ENCODE results near the gene PTGIS. TPM values are rescaled to one million over a fixed set of nuclear protein-coding genes. Genes with fewer than 3 reads are reported as not detected.

The PTGIS gene
- total and polyA plus RNA-seq, 8 donors, result 4.9 to 84.8 (median 14.9) TPM

- H3K27me3 ChIP-seq, result no peaks in the 10 kb centered on the region
- no peak for DNase-seq
- peaks cover 0 to 6% (median 5%) of the 10 kb centered on the region in 4 donors for H3K9me3 ChIP-seq
- intact Hi-C loops (cut with DNase I; ENCODE audit: low total_unique reads), result no loop called here
- 10 to 23% (median 16%) methylated on average over 1 of the region's 1 CpG for WGBS, 5 donors
- H3K4me1 ChIP-seq, result peaks cover 39 to 65% (median 55%) of the 10 kb centered on the region in 4 donors
- no peak overlapping the region for H3K4me3 ChIP-seq
- TF ChIP-seq POLR2A (IDR thresholded peaks at IDR 0.05) (no peak), EP300 (IDR thresholded peaks at IDR 0.05) (no peak), CTCF (IDR thresholded peaks at IDR 0.05) (no peak), POLR2AphosphoS5 (IDR thresholded peaks at IDR 0.05) (peak in 1 of 3 donors; percentile 4)
- no peaks in the 10 kb centered on the region for H3K36me3 ChIP-seq
- H3K27ac ChIP-seq, result peak overlapping the region in 4 of 5 donors; percentile 66 to 78 (median 74)
Measured at GRCh38 chr20:49580813-49581174, 12.9 kb upstream of the PTGIS start.

- Histone ChIP-seq H3K27me3 (no peaks in the 10 kb centered on the region), H3K4me1 (peaks cover 39 to 65% (median 52%) of the 10 kb centered on the region in 4 donors), H3K9me3 (peaks cover 0 to 6% (median 5%) of the 10 kb centered on the region in 4 donors), H3K4me3 (no peak overlapping the region), H3K27ac (peak overlapping the region; percentile 46 to 78 (median 71)), H3K36me3 (no peaks in the 10 kb centered on the region)
- DNase-seq, result peak in 1 of 2 donors; percentile 84
- TF ChIP-seq EP300 (IDR thresholded peaks at IDR 0.05) (no peak), CTCF (IDR thresholded peaks at IDR 0.05) (no peak), POLR2A (IDR thresholded peaks at IDR 0.05) (no peak), POLR2AphosphoS5 (IDR thresholded peaks at IDR 0.05) (no peak)
- WGBS, 5 donors, result 56 to 78% (median 64%) methylated on average over 15 of the region's 15 CpGs
- intact Hi-C loops (cut with DNase I; ENCODE audit: low total_unique reads), result no loop called here
Measured at GRCh38 chr20:49579874-49580812, 12.2 kb upstream of the PTGIS start.

GRCh38 chr20:49579195-49579594 is 11.3 kb upstream of the PTGIS start:
- Histone ChIP-seq H3K36me3 (no peaks in the 10 kb centered on the region), H3K27me3 (no peaks in the 10 kb centered on the region), H3K4me3 (no peak overlapping the region), H3K27ac (peak overlapping the region in 4 of 5 donors; percentile 66 to 78 (median 74)), H3K4me1 (peaks cover 29 to 56% (median 42%) of the 10 kb centered on the region in 4 donors), H3K9me3 (peaks cover 0 to 6% (median 5%) of the 10 kb centered on the region in 4 donors)
- intact Hi-C loops (cut with DNase I; ENCODE audit: low total_unique reads), result no loop called here
- DNase-seq, result no peak
- no peak for TF ChIP-seq CTCF (IDR thresholded peaks at IDR 0.05)
- TF ChIP-seq POLR2A (IDR thresholded peaks at IDR 0.05), result no peak
- no peak for TF ChIP-seq EP300 (IDR thresholded peaks at IDR 0.05)
- TF ChIP-seq POLR2AphosphoS5 (IDR thresholded peaks at IDR 0.05), result no peak
- 94 to 98% (median 98%) methylated on average over 4 of the region's 4 CpGs for WGBS, 5 donors

GRCh38 chr20:49578436-49578835 is 10.5 kb upstream of the PTGIS start:
- Histone ChIP-seq H3K4me1 (peaks cover 22 to 48% (median 36%) of the 10 kb centered on the region in 4 donors), H3K27ac (no peak overlapping the region), H3K36me3 (no peaks in the 10 kb centered on the region), H3K27me3 (no peaks in the 10 kb centered on the region), H3K9me3 (peaks cover 0 to 6% (median 5%) of the 10 kb centered on the region in 4 donors), H3K4me3 (no peak overlapping the region)
- no peak for DNase-seq
- intact Hi-C loops (cut with DNase I; ENCODE audit: low total_unique reads), result no loop called here
- TF ChIP-seq EP300 (IDR thresholded peaks at IDR 0.05), result no peak
- WGBS, 5 donors, result 86 to 95% (median 90%) methylated on average over 4 of the region's 4 CpGs
